Spleen (tissue), 11 donors: Measurements from ENCODE around the gene PIGU. TPM values are rescaled to one million over a fixed set of nuclear protein-coding genes. Genes with fewer than 3 reads are reported as not detected.
A peak's percentile ranks its signal among the peaks of the same experiment; 100 is the strongest.

Experiments
- DNase-seq: peaks from one replicate; pipeline ENCODE4 v3.0.0-alpha.2; 2020
- H3K27ac ChIP-seq, 8 donors: fragments of 200-600 bp; sonication (generic) in 7 of 8; 1 replicate in 4 of 8; 2 replicates in 4 of 8; pipeline versions ENCODE4 v1.5.0 to v1.8.0; 2016 to 2021; ENCODE audit warnings: inconsistent platforms in 4 of 8, mild to moderate bottlenecking in 4 of 8, moderate library complexity in 1 of 8
- H3K27me3 ChIP-seq, 7 donors: fragments of 200-600 bp; sonication (generic) in 6 of 7; replicated peaks in 1 of 7; 1 replicate in 4 of 7; 2 replicates in 3 of 7; pipeline versions ENCODE4 v1.5.0 to v1.8.0; 2016 to 2021; ENCODE audit warnings: inconsistent platforms in 3 of 7, mild to moderate bottlenecking in 1 of 7
- H3K36me3 ChIP-seq, 6 donors: fragments of 200-600 bp; sonication (generic) in 5 of 6; 1 replicate in 4 of 6; 2 replicates in 2 of 6; pipeline versions ENCODE4 v1.5.0 to v1.8.0; 2016 to 2021; ENCODE audit warnings: inconsistent platforms in 2 of 6
- H3K4me1 ChIP-seq, 6 donors: fragments of 200-600 bp; sonication (generic) in 5 of 6; 1 replicate in 3 of 6; 2 replicates in 3 of 6; pipeline versions ENCODE4 v1.5.0 to v1.8.0; 2016 to 2021; ENCODE audit warnings: inconsistent platforms in 3 of 6
- H3K4me3 ChIP-seq, 8 donors: fragments of 200-600 bp; sonication (generic) in 7 of 8; 1 replicate in 4 of 8; 2 replicates in 4 of 8; pipeline versions ENCODE4 v1.5.0 to v1.8.0; 2016 to 2021; ENCODE audit warnings: inconsistent platforms in 4 of 8, mild to moderate bottlenecking in 4 of 8, moderate library complexity in 2 of 8
- H3K9me3 ChIP-seq, 8 donors: fragments of 200-600 bp; sonication (generic) in 7 of 8; 1 replicate in 4 of 8; 2 replicates in 4 of 8; pipeline versions ENCODE4 v1.5.0 to v1.8.0; 2016 to 2021; ENCODE audit warnings: inconsistent platforms in 4 of 8
- CTCF ChIP-seq, 11 experiments: fragments of 200-600 bp in 7 of 11; fragments of 450-650 bp in 4 of 11; sonication (generic) in 4 of 11; IDR thresholded peaks in 8 of 11; conservative IDR thresholded peaks in 3 of 11; 1 replicate in 7 of 11; 2 replicates in 4 of 11; pipeline versions ENCODE4 v1.4.0 to v1.8.0; 2016 to 2021; ENCODE audit warnings: antibody characterized with exemption in 11 of 11, inconsistent platforms in 4 of 11, mild to moderate bottlenecking in 1 of 11
- POLR2A ChIP-seq, 3 donors: fragments of 450-650 bp; IDR thresholded peaks; one replicate each; pipeline ENCODE4 v1.5.1; 2017; ENCODE audit warnings: antibody characterized with exemption in 3 of 3, mild to moderate bottlenecking in 1 of 3
- POLR2AphosphoS5 ChIP-seq, 3 donors: sonication (generic); formaldehyde crosslinking; IDR thresholded peaks; one replicate each; pipeline ENCODE4 v1.5.1; 2017; ENCODE audit warnings: antibody characterized with exemption in 3 of 3
- WGBS, 5 donors: extraction: QIAGEN DNeasy Blood & Tissue Kit in 3 of 5; methylation state at CpG; one replicate each; pipeline versions ENCODE4 v1.1.5 to v1.1.7; 2013 to 2018; 5-methylcytosine and 5-hydroxymethylcytosine counted together
- intact Hi-C: fragments of 100-400 bp; cut with DNase I; formaldehyde crosslinking; loops from one replicate; pipeline ENCODE4 v1.15.0; 2023; ENCODE audit warnings: low total_unique reads
- polyA plus RNA-seq, 3 donors: library from polyadenylated mRNA; stranded (reverse); fragments of 200-250 nt; gene quantifications; one replicate each; pipeline ENCODE4 v1.2.1, GENCODE V29; 2013
- total RNA-seq, 7 donors: library from RNA; depleted of rRNA in 3 of 7; stranded (reverse); fragments of >200 nt in 3 of 7; fragmentation: NEBNext Ultra II Directional in 4 of 7; extraction: Animal tissue kit (Norgen Biotek cat#: 25700) in 4 of 7; gene quantifications; one replicate each; pipeline versions ENCODE4 v1.1.0 to v1.2.1, GENCODE V29; 2016 to 2021
- donor health status: healthy with polysubstance abuse.
- donor health status: DM: no; HTN: no; CAD: no; lungs with moderate emphysema.
- donor health status: DM: no; HTN: no; CAD: no.
- donor health status: Bipolar disorder and iron deficiency.
- donor health status: healthy.
- donor health status: DM: no; HTN: no; CAD: no.
- donor health status: DM: yes; HTN: yes; CAD: no.

Gene PIGU
- total and polyA plus RNA-seq, 10 donors, result 10.0 to 20.4 (median 14.5) TPM

DNA sequence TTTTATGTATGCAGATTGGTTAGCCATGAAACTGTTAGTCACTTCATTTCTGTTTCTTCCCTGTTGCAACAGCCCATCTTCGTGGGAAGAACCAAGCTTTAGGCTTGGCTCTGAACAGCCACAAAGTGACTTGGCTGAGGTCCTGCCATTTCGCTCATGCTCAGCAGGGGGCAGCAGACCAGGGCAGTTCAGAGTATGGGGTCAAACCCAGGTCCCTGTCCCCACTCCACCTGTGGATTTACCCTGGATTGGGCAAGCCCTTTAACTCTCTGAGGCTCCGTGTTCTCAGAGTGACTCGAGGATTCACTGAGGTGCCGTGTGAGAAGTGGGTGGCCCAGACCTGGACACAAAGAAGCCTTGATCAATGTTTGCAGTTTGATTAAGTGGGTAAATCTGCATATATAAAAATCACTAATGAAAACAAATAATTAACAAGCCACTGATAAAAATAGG lies 138.2 kb downstream of the PIGU start:
- H3K27ac ChIP-seq, result no peak overlapping the region
- peaks cover 6 to 40% (median 24%) of the 10 kb centered on the region in 6 donors for H3K4me1 ChIP-seq
- H3K27me3 ChIP-seq, result no peaks in the 10 kb centered on the region
- DNase-seq, result peak; percentile 81
- intact Hi-C loops, result no loop called here
- H3K9me3 ChIP-seq, result no peaks in the 10 kb centered on the region
- H3K36me3 ChIP-seq, result peaks cover 6 to 89% (median 62%) of the 10 kb centered on the region in 6 donors
- 41 to 60% (median 54%) methylated on average over 5 of the region's 5 CpGs for WGBS, 5 donors
- TF ChIP-seq CTCF (IDR thresholded peaks at IDR 0.05 in 8 of 11, conservative IDR thresholded peaks at IDR 0.05 in 3 of 11) (peak; percentile 53 to 84 (median 75)), POLR2A (IDR thresholded peaks at IDR 0.05) (no peak)
- no peak overlapping the region for H3K4me3 ChIP-seq

DNA sequence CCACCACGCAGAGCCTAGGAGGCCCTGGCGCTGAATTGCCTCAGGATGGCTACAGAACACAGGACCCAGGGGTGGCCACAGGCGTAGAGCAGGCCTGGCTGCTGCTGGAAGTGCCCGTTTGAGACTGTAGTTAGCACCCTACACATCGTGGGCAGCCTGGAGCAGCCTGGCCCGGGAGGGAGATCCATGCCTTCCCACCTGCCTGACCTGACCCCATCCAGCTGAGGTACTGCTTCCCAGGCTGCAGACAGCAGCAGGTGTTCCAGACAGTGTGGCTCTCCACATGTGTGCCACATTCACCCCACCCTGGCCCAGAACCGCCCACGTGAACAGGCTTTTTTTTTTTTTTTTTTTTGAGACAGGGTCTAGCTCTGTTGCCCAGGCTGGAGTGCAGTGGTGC lies 139.2 kb downstream of the PIGU start:
- H3K36me3 ChIP-seq, result peaks cover 6 to 99% (median 73%) of the 10 kb centered on the region in 6 donors
- TF ChIP-seq POLR2A (IDR thresholded peaks at IDR 0.05), result no peak
- no peak for TF ChIP-seq CTCF (IDR thresholded peaks at IDR 0.05 in 8 of 11, conservative IDR thresholded peaks at IDR 0.05 in 3 of 11)
- no peak for TF ChIP-seq POLR2AphosphoS5 (IDR thresholded peaks at IDR 0.05)
- H3K27ac ChIP-seq, result no peak overlapping the region
- peaks cover 6 to 37% (median 24%) of the 10 kb centered on the region in 6 donors for H3K4me1 ChIP-seq
- no peaks in the 10 kb centered on the region for H3K9me3 ChIP-seq
- H3K27me3 ChIP-seq, result no peaks in the 10 kb centered on the region
- peak; percentile 61 for DNase-seq
- no peak overlapping the region for H3K4me3 ChIP-seq
- WGBS, 5 donors, result 89 to 95% (median 92%) methylated on average over 8 of the region's 8 CpGs
- intact Hi-C loops, result no loop called here

DNA sequence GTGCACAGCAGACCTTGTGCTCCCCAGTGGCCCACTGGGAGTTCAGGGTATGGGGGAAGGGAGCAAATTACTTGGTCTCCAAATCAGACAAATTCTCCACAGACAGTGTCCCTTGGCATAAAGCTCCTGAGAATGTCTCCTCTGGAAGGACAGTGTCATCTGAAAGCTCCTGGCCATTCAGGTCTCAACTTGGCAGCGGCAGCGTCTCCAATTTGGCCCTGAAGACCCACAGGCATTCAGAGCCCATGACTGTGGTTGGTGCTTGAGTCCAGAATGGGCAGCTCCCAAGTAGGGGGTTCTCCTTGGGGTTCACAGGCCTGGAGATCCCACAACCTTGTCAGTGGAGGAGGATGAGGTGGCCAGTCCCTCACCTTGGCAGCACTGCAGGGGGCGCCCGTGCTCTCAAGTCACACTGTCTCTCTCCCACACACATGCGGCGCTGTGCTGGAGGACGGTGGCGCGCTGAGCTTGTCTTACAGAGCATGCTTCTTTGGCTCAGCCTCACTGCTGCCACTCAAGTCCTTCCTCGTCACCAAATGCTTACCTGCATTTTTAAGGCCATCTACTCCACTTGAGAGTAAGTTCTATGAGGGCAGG lies 140.0 kb downstream of the PIGU start:
- no peak overlapping the region for H3K4me3 ChIP-seq
- H3K36me3 ChIP-seq, result peaks cover 6 to 99% (median 78%) of the 10 kb centered on the region in 6 donors
- H3K27me3 ChIP-seq, result no peaks in the 10 kb centered on the region
- peak; percentile 84 for DNase-seq
- TF ChIP-seq POLR2A (IDR thresholded peaks at IDR 0.05), result no peak
- TF ChIP-seq POLR2AphosphoS5 (IDR thresholded peaks at IDR 0.05), result peak in 2 of 3 donors; percentile 7 to 42
- peak in 8 of 11 experiments; percentile 14 to 47 (median 36) for TF ChIP-seq CTCF (IDR thresholded peaks at IDR 0.05 in 8 of 11, conservative IDR thresholded peaks at IDR 0.05 in 3 of 11)
- 73 to 93% (median 76%) methylated on average over 8 to 10 of the region's 10 CpGs for WGBS, 5 donors
- intact Hi-C loops, result no loop called here
- no peak overlapping the region for H3K27ac ChIP-seq
- H3K9me3 ChIP-seq, result no peaks in the 10 kb centered on the region
- H3K4me1 ChIP-seq, result peaks cover 6 to 31% (median 17%) of the 10 kb centered on the region in 6 donors

DNA sequence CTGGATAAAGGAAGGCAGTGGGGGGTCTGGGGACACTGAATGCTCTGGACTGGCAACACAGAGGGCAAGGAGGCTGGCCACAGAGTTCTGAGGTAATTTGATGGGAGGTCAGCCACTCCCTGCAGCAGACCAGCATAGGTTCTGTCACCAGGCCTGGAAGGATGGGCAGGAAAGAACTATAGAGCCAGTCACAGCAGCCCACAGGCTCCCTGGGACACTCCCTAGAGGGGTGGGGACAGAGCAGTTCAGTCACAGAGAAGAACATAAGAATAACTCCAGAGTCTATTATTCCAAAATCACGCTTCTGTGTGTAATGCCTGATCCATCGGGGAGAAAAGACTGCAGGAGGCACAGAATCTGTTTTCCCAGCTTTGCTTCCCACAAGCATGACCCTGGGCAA lies 141.0 kb downstream of the PIGU start:
- peaks cover 6 to 99% (median 82%) of the 10 kb centered on the region in 6 donors for H3K36me3 ChIP-seq
- WGBS, 5 donors, result 78 to 100% (median 98%) methylated on average over 2 of the region's 2 CpGs
- DNase-seq, result no peak

More for the DNA sequence above, 141.0 kb downstream of the PIGU start:
- Histone ChIP-seq H3K4me3 (no peak overlapping the region), H3K9me3 (no peaks in the 10 kb centered on the region), H3K27me3 (no peaks in the 10 kb centered on the region), H3K27ac (no peak overlapping the region), H3K4me1 (peaks cover 0 to 28% (median 8%) of the 10 kb centered on the region in 6 donors)
- TF ChIP-seq POLR2AphosphoS5 (IDR thresholded peaks at IDR 0.05) (no peak), CTCF (IDR thresholded peaks at IDR 0.05 in 8 of 11, conservative IDR thresholded peaks at IDR 0.05 in 3 of 11) (no peak), POLR2A (IDR thresholded peaks at IDR 0.05) (no peak)
- intact Hi-C loops, result no loop called here
